Skeletal muscle tissue (tissue), 4 donors: ENCODE results near the gene CCBE1. TPM values are rescaled to one million over a fixed set of nuclear protein-coding genes. Genes with fewer than 3 reads are reported as not detected.

Experiments
- H3K27ac ChIP-seq: one replicate; pipeline ENCODE4 v1.7.0; 2013; ENCODE audit warnings: mild to moderate bottlenecking, low read depth, low read length, inconsistent platforms
- H3K27me3 ChIP-seq, 3 donors: one replicate each; pipeline ENCODE4 v1.7.0; 2013; ENCODE audit warnings: low read length in 3 of 3; ENCODE audit not compliant: control insufficient read depth in 3 of 3, insufficient read depth in 3 of 3
- H3K36me3 ChIP-seq, 3 donors: one replicate each; pipeline ENCODE4 v1.7.0; 2013; ENCODE audit warnings: low read length in 3 of 3; ENCODE audit not compliant: control insufficient read depth in 3 of 3, insufficient read depth in 3 of 3
- H3K4me1 ChIP-seq, 3 donors: one replicate each; pipeline ENCODE4 v1.7.0; 2013; ENCODE audit warnings: low read length in 3 of 3, mild to moderate bottlenecking in 3 of 3; ENCODE audit not compliant: control insufficient read depth in 3 of 3, insufficient read depth in 3 of 3
- H3K4me3 ChIP-seq, 3 donors: one replicate each; pipeline ENCODE4 v1.7.0; 2013; ENCODE audit warnings: low read length in 3 of 3
- H3K9ac ChIP-seq, 3 donors: one replicate each; pipeline ENCODE4 v1.7.0; 2013; ENCODE audit warnings: low read length in 3 of 3, mild to moderate bottlenecking in 3 of 3, moderate library complexity in 2 of 3, low read depth in 1 of 3
- H3K9me3 ChIP-seq, 3 donors: one replicate each; pipeline ENCODE4 v1.7.0; 2013; ENCODE audit warnings: low read length in 3 of 3; ENCODE audit not compliant: control insufficient read depth in 3 of 3
- total RNA-seq: library from RNA; depleted of rRNA; stranded (reverse); fragments of >200 nt; gene quantifications from one replicate; pipeline ENCODE4 v1.2.3, GENCODE V29; 2014
- donor health status: Osteomylitis.

Gene CCBE1
- total RNA-seq, 1 donor from 2014 or later = 2.6 TPM

DNA sequence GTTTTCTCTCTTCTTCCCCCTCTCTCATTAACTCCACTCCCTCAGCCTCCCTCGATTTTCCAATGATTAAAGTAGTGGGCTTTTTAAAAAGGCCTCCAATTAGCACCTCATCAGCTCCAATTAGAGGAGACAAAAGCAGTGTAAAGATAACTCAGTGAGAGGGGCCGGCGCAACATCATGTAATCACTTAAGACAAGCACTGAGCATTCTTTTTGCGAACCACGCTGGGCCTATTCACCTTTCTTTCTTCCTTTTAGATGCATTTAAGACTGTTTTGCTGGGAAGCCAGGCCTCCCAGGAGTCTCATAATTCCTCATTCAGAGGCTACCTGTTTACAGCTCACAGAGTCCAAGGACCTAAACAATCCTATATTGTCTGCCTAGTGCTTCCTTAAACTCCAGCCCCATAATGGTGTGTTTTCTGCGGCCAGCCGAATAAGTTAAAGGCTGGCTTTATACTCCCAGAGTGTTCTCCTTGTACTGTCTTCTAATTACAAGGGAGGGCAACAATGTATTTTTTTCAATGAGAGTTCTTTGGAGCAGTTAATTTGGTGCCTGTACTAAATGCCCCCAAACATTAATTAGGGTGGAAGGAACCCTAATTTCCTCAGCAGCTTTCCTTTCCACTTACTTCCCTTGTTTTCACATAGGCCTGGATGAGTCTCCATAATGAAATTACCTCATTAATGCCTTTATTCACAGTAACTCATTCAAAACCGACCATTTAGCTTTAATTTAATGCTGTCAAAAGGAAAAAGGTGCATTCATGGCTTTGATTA, 310.1 kb downstream of the CCBE1 start:
- Histone ChIP-seq H3K4me1 (peaks cover 8 to 21% (median 12%) of the 10 kb centered on the region in 3 donors), H3K36me3 (no peaks in the 10 kb centered on the region), H3K4me3 (no peak overlapping the region), H3K9ac (no peak overlapping the region), H3K27me3 (no peaks in the 10 kb centered on the region), H3K9me3 (no peaks in the 10 kb centered on the region), H3K27ac (no peak overlapping the region)

DNA sequence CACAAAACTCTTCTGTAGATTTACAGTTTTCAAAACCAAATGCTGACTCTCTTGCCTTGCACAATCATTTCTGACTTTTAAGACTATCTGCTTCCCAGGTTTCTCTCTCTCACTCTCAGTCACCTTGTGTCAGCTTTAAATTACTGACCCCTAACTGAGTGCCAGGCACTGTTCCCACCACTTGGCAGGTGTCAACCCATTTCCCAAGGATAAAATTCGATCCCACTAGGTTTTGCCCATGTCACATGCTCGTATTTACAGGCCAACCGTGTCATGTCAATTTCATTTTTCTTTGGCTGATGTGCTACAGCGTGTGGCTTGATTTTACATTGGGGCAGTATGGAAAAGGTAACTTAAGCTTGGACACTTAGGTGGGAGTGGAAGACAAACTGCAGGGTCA, 312.0 kb downstream of the CCBE1 start:
- Histone ChIP-seq H3K4me1 (peaks cover 8 to 18% (median 12%) of the 10 kb centered on the region in 3 donors), H3K36me3 (no peaks in the 10 kb centered on the region), H3K27ac (peak overlapping the region; percentile 41), H3K9ac (peak overlapping the region in 1 of 3 donors; percentile 48), H3K4me3 (no peak overlapping the region), H3K27me3 (no peaks in the 10 kb centered on the region), H3K9me3 (no peaks in the 10 kb centered on the region)

DNA sequence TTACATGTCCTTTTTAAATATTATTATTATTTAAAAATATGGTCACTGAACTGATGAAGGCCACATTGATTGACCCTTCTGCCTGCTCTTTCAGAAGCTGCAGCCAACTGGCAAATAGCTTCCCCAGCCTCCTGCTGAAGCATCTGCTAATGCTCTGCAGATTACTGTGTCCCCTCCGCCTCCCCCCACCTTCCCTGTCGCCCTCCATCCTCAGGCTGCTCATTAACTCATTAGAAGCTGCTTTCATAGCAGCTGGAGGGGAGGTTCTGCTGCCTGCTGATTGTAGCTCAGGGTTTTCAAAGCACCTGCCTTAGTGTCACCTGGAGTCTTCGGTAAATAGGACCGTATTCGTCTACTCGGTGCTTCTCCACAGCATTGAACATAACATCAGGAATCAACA, 313.4 kb downstream of the CCBE1 start:
- Histone ChIP-seq H3K4me3 (no peak overlapping the region), H3K36me3 (no peaks in the 10 kb centered on the region), H3K9me3 (no peaks in the 10 kb centered on the region), H3K9ac (no peak overlapping the region), H3K4me1 (peaks cover 5 to 11% (median 10%) of the 10 kb centered on the region in 3 donors), H3K27ac (no peak overlapping the region), H3K27me3 (no peaks in the 10 kb centered on the region)

DNA sequence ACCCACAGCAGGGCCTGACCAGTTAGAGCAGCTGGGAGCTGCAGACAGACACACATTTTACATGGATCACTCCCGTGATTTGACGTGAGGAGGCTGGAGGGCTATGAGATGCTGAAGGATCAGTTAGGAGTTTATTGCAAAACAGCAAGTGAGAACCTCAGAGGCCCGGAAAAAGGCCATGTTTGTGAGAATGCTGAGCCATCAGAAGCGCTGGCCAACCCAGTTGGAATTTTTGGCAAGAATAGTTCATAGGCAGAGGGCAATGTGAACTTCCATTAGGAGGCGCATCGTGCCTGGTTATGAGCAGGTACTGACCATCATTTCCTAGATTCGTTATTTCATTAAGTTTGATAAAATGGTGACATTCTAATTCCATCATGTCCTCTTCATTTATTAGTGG, 314.8 kb downstream of the CCBE1 start:
- peaks cover 5 to 10% (median 7%) of the 10 kb centered on the region in 3 donors for H3K4me1 ChIP-seq
- H3K9ac ChIP-seq = no peak overlapping the region
- no peaks in the 10 kb centered on the region for H3K9me3 ChIP-seq
- no peaks in the 10 kb centered on the region for H3K36me3 ChIP-seq
- H3K27ac ChIP-seq = no peak overlapping the region
- H3K4me3 ChIP-seq = no peak overlapping the region
- no peaks in the 10 kb centered on the region for H3K27me3 ChIP-seq

DNA sequence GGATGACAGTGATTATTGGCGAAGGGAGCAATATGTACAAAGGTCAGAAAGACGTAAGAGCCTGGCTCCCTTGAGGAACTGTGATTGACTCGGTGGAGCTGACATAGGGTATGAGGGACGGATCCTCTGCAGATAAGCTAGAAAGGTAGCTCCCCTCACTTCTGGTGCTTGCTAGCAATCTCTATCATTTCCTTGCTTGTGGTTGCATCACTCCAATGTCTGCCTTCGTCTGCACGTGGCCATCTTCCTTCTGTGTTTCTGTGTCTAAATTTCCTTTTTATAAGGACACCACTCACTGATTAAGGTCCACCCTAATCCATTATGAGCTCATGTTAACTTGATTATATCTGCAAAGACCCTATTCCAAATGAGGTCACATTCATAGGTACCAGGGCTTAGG, 315.3 kb downstream of the CCBE1 start:
- Histone ChIP-seq H3K36me3 (no peaks in the 10 kb centered on the region), H3K4me3 (no peak overlapping the region), H3K27me3 (no peaks in the 10 kb centered on the region), H3K9ac (no peak overlapping the region), H3K9me3 (no peaks in the 10 kb centered on the region), H3K27ac (no peak overlapping the region), H3K4me1 (peaks cover 5 to 10% (median 7%) of the 10 kb centered on the region in 3 donors)

Other genes starting within 250 kb of the CCBE1 start
- gene PMAIP1, start 202.6 kb upstream of the CCBE1 start, total RNA-seq = 13.0 TPM